ENCODE data around the gene EPHA3. TPM values are rescaled to one million over a fixed set of nuclear protein-coding genes. Genes with fewer than 3 reads are reported as not detected.

EPHA3 gene
- total RNA-seq (2014; rRNA removed; shearing (Covaris generic); ENCODE audit: low replicate concordance), result not detected in 2 replicates

DNA sequence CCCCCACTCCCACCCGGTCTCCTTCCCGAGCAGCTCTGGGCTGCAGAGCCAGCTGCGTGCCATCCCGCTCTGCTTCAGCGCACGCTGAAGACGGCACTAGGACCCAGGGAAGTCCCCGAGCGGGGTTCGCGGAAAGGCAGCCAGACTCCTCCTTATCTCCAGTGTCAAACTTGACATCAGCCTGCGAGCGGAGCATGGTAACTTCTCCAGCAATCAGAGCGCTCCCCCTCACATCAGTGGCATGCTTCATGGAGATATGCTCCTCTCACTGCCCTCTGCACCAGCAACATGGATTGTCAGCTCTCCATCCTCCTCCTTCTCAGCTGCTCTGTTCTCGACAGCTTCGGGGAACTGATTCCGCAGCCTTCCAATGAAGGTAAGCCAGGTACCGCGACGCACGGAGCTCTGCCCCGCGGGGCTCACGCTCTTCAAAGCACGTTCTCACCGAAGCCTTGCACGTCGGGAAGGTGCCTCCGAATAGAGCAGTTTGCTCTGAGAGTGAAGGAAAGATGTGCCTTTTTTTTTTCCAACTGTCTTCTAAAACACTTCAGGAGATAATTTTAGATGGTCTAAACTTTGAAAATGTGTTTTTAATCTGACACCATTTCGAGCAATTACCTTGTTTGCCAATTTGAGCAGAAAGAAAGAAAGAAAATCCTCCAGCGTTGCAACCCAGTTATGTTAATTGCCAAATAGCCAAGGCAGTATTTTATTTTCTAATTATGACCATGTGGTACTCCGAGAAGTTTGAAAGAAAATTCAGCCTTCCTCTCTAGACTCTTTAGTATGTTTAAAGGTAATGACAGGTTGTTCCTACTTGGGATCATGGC is at the start of gene EPHA3:
TSS of gene EPHA3 (plus strand) at position 161 of the 830 bp plus-strand sequence. CDS start at position 289, 128 bp downstream.
- DNase-seq (ENCODE audit: low read depth), result peak; percentile 49
- in situ Hi-C loops (cut with HindIII; ENCODE audit: low pct_unique_long_range_greater_than_20kb, low sequenced_read_pairs), result no loop called here

DNA sequence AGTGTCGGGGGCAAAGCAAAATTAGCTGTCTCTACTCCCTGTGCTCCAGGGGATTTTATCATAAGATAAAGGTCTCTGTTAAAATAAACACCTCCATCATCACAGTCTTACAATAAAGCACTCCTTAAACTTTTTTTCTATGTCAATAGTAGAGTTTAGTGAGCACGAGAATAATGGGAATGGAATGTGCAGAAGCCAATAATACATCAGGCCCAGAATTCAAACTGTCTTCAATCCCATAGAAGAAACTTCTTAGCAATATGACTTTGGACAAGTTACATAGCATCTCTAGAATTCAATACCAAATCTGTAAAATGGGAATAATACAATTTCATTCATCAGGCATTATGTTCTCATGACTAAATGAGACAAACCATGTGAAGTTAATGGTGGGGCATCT is 49.0 kb upstream of the EPHA3 start:
- DNase-seq (ENCODE audit: low read depth), result no peak
- in situ Hi-C loops (cut with HindIII; ENCODE audit: low pct_unique_long_range_greater_than_20kb, low sequenced_read_pairs), result no loop called here

DNA sequence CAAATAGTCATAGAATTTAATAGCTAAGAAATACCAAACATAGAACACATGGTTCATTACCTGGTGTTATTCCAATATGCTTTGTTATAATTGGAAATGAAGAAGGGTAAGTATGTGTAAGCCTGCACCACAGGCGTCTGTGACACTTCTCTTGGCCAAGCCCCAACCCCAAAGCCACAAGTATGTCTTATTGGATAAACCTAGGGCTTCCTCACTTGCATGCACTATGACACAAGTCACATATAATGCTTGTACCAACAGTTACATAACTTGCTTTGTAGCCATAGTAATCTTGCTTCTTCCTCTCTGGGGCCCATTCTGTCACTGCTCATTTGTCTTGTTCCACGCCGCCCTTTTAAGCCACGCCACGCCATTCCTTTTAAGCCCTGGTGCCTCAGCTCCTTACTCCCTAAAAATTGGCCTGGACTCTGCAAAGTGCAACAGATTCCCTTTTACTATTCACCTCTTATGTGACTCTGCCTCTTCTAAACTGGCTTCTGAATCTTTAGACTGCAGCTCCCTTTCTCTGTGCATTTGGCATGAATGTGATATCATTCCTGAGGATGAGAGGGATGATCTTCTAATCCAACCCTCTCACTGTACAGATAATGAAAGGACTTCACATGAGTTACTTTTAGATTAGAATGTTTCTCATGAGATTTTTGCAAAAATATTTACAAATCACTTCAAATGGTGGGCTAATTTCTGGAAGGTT is 48.1 kb upstream of the EPHA3 start:
- DNase-seq (ENCODE audit: low read depth), result no peak

DNA sequence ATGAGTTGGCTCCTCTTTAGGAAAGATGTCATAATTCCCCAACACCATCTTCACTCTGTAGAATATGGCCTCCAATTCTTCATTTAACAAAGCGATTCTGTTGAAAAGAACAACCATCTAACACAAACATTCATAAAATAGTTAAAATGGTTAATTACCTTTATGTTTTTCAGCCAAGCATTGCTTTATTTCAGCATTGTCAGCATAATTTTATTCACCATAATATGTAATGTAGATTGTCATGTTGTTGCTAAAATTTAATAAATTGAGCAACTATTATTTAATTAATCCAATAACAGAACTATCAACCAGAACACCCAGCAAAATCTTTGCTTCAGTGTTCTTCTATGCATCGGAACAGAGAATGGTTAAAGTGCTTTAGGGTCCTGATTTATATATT is 46.2 kb upstream of the EPHA3 start:
- DNase-seq (ENCODE audit: low read depth), result no peak
- in situ Hi-C loops (cut with HindIII; ENCODE audit: low pct_unique_long_range_greater_than_20kb, low sequenced_read_pairs), result no loop called here

More for the DNA sequence above, 48.1 kb upstream of the EPHA3 start:
- in situ Hi-C loops (cut with HindIII; ENCODE audit: low pct_unique_long_range_greater_than_20kb, low sequenced_read_pairs), result no loop called here

DNA sequence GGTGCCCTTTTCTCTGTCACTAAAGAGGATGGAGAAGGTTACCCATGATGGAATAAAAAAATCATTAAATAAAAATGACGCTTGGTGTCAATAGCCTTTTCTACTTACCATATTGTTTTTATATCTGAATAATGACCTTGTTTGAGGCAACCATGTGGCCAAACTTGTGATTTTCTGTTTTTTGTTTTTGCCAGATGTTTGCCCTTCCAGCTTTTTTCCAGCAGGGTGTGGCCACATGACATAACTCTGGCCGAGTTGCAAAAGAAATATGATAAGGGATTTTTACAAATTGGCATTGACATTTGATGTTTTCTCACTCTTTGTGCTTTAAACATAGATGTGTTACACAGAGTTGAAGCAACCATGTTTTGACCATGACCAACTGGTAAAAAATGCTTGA is 39.7 kb upstream of the EPHA3 start:
- DNase-seq (ENCODE audit: low read depth), result no peak
- in situ Hi-C loops (cut with HindIII; ENCODE audit: low pct_unique_long_range_greater_than_20kb, low sequenced_read_pairs), result no loop called here

DNA sequence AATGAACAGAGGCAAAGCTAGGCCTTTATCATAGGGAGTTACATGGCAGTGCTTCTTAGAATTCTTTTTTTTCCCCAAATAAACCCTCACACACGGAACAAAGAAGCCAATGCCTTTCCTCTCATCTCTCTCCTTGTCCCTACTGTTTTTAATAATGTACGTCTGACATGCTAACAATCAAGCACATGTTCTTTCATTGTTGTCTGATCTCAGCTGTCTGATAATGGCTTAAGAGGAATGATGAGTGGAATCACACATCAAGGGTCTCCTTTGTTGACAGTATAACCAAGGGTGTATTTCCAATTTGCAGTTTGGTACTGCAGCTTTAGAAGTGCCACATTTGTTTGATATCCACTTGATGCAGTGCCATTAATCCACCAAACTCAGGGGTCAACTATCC is 34.8 kb upstream of the EPHA3 start:
- DNase-seq (ENCODE audit: low read depth), result no peak
- in situ Hi-C loops (cut with HindIII; ENCODE audit: low pct_unique_long_range_greater_than_20kb, low sequenced_read_pairs), result no loop called here

DNA sequence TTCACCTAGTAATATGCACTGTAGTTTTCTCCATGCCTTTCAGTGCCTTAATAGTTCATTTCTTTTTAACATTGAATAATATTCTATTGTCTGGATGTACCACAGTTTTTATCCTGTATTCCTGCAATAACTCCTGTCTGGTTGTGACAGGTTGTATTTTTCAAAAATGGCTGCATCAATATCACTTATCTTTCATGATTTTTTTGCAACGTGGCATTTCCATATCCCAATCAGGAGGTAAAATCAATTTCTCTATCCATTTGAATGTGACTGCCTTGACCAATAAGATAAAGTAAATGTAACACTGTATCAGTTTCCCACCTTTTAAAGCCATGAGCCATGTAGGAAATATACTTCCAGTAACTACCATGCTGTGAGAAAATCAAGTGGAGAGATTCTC is 27.5 kb upstream of the EPHA3 start:
- DNase-seq (ENCODE audit: low read depth), result no peak
- in situ Hi-C loops (cut with HindIII; ENCODE audit: low pct_unique_long_range_greater_than_20kb, low sequenced_read_pairs), result no loop called here

DNA sequence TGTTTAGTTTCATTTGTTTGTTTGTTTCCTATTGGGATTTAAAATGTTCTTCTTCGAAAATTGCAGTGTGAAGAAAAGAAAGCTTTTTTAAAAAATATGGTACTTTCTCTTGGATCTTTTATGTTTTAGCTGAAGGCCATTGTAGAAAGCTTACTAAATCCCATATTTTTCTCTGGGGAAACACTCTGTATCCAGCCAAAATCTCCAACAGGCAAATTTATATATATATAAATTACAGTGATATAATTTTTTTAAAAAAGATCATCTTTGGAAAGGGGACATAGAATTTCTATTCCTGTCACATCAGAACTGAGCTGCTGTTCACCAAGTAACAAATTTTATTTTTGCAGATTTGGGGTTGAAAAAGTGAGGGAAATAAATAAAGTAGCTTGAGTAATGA is 19.6 kb upstream of the EPHA3 start:
- in situ Hi-C loops (cut with HindIII; ENCODE audit: low pct_unique_long_range_greater_than_20kb, low sequenced_read_pairs), result no loop called here
- DNase-seq (ENCODE audit: low read depth), result no peak

DNA sequence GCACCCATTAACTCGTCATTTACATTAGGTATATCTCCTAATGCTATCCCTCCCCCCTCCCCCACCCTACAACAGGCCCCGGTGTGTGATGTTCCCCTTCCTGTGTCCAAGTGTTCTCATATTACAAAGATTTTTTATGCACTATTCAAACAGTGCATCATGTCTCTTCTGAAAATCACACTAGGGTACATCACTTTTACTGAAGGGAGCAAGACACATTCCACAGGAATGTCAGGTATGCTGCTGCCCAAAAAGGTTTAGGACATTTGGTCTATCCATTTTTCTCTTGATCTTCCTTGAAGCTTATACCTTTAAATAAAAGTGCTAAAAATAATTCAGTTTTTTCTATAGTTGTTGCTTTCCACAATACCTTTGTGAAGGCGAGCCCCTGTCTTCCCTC is 9.2 kb upstream of the EPHA3 start:
- in situ Hi-C loops (cut with HindIII; ENCODE audit: low pct_unique_long_range_greater_than_20kb, low sequenced_read_pairs), result no loop called here
- DNase-seq (ENCODE audit: low read depth), result no peak

DNA sequence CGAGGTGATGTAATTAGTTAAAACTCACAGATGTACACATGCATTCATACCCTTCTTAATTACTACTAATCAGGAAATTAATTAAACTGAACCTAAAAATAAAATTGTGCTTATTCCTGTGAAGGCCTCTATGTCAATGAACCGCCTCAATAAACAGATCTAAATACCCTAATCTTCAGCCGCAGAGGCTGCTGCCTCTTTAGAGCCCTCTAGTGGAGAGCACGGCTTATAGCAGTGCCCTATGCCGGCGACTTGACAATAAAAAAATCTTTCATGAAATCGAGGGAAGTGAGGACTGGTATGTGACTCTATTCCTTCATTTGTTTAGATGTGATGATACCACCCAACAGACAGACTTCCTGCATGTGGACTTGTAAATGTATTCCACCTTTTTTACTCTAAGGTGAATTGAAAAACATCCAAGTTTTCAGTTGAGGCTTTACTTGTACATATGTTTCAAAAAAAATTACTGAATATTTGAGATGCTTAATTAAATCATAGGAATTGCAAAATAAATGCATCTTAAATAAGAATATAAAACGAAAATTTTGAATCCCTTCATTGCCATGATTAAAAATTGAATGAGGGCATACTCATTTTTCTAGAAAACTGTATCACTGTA is 8.3 kb upstream of the EPHA3 start:
- in situ Hi-C loops (cut with HindIII; ENCODE audit: low pct_unique_long_range_greater_than_20kb, low sequenced_read_pairs), result no loop called here
- DNase-seq (ENCODE audit: low read depth), result peak; percentile 39

DNA sequence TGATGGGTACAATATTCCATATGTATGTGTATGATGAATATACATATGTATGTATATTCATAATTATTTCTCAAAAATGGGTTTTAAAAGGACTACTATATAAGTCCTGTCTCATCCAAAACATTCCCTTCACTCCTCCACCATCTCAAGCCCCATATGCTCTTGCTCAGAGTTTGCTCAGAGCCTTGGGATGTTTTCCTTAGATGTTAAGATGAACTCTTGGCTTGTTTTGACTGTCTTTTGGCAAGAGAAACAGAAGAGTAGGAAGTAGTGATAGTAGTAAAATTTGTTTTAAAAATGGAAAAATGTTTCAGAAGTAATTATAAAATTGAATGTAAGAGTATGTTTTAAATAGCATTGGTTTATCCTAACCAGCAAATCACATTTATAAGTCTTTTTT is 6.2 kb upstream of the EPHA3 start:
- DNase-seq (ENCODE audit: low read depth), result no peak
- in situ Hi-C loops (cut with HindIII; ENCODE audit: low pct_unique_long_range_greater_than_20kb, low sequenced_read_pairs), result no loop called here

DNA sequence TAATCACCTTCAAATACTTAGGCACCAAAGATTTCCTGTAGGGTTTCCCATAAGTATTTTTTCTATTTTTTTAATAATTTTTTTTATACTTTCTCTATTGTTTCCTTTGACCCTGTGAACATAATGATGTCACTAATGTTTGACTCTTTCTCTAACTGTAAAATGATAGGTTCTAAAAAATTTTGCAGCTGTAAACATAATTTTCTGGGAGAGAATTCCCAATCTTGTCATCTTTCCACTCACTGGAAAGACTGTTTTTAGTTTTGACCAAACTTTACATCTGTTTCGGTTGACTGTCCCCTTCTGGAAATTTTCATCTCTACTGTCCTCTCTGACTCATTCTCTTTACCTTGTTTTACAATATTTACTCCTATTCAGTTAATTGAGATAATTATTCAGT is 5.5 kb upstream of the EPHA3 start:
- DNase-seq (ENCODE audit: low read depth), result no peak
- in situ Hi-C loops (cut with HindIII; ENCODE audit: low pct_unique_long_range_greater_than_20kb, low sequenced_read_pairs), result no loop called here

DNA sequence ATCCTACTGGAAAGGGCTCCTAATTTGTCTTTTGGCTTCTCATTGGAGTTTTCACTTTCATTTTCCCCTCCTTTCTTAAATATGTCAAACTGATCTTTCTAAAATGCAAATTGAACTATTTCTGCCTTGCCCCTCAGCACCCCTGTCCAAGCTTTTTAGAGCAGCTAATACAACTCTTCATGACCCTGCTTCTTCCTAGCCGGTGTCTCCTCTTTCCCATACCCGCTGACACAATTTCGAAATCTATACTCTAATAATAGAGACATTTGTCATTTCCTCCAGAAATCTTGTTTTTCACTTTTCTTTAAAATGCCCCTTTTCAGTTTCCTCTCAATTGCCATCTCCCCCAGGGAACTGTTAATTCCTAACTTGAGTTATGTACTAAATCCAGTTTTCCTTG is 2.9 kb upstream of the EPHA3 start:
- in situ Hi-C loops (cut with HindIII; ENCODE audit: low pct_unique_long_range_greater_than_20kb, low sequenced_read_pairs), result no loop called here
- DNase-seq (ENCODE audit: low read depth), result no peak

DNA sequence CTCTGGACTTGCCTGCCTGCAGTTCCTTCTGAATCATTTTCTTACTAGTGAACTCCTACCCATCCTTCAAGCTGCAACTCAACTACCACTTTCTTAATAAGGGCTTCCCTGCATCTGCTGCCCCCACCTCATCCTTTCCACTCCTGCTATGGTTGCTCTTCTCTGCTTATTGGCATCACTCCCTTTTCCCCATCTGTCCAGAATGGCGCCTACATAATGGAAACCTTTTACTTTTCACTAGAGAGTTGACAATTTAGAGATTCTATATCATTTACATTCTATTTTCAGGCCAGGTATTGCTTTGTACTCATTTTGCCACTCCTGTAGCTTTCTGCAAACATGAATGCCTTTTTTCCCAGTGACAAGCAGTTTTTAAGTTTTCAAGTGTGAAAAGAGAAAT is 1.9 kb upstream of the EPHA3 start:
- in situ Hi-C loops (cut with HindIII; ENCODE audit: low pct_unique_long_range_greater_than_20kb, low sequenced_read_pairs), result no loop called here
- DNase-seq (ENCODE audit: low read depth), result no peak

DNA sequence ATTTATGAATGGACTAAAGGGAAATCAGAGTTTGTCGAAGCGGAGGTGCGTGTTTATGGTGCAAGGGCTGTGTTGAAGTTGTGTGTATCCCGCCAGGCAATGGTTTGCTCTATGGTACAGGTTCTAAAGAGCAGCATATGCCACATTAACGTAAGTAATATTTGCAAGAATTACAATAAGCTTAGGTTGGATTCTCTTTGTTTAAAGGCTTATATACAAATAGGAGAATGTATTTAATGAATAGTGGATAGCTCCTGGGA is 800 bp downstream of the EPHA3 start:
- in situ Hi-C loops (cut with HindIII; ENCODE audit: low pct_unique_long_range_greater_than_20kb, low sequenced_read_pairs), result no loop called here
- no peak for DNase-seq (ENCODE audit: low read depth)

DNA sequence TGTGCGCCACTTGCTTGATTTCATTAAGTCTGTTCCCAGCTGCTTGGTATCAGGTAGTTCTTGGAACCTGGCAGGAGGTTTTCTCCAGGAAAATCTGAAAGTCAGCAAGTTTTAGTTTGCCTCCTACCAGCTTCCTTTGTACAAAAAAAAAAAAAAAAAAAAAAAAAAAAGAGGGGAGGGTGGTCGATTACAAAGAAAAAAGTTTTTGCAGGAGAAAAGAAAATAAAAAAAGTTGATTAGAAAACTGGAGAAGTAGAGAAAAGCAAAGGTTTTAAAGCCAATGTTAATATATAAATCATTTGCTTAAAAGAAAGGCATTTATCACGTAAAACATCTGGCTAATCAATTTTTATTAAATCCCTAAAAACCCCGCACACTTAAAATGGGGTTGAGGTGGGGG is 5.9 kb downstream of the EPHA3 start:
- in situ Hi-C loops (cut with HindIII; ENCODE audit: low pct_unique_long_range_greater_than_20kb, low sequenced_read_pairs), result no loop called here
- no peak for DNase-seq (ENCODE audit: low read depth)

DNA sequence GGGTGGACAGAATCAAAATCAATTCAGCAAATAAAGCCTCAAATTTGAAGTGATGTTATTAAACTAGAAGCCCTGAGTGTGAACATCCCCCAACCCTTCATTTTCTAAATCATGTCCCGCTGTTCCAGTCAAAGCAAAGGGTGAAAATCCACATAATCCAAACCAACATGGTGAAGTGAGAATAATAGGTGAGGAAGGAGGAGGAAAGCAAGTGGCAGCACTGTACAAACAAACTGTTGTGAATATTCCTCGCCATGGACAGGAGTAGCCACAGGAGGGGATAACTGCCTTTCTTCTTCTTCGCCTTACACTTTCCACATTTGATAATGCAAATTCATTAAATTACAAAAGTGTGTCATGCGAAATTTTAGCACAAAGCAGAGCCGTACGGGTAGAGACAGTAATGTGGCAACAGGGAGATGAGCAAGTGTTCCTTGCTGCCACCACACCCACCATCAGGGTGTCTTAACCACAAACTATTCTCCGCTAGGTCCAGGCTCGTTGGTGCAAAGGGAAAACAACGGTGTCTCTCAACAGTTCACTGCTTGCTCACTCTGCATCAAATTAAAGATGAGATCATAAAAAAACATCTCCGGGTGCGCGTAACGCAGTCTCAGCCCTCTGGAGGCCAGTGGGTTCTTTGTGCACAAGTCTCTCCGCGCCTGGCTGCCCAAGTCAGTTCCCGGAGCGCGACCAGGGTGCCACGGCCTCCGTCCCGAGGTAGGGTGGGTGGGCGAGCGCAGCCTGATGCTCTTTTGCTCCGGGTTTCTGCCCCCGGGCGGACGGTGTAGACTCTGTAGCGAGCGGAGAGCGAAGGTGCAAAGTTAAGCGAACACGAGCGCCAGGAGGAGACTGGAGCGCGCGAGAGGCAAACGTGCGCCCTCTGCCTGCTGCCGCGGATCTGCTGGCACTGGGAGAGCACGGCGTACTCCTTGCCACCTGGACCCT is 6.7 kb downstream of the EPHA3 start:
- in situ Hi-C loops (cut with HindIII; ENCODE audit: low pct_unique_long_range_greater_than_20kb, low sequenced_read_pairs), result no loop called here
- DNase-seq (ENCODE audit: low read depth), result peak; percentile 75

DNA sequence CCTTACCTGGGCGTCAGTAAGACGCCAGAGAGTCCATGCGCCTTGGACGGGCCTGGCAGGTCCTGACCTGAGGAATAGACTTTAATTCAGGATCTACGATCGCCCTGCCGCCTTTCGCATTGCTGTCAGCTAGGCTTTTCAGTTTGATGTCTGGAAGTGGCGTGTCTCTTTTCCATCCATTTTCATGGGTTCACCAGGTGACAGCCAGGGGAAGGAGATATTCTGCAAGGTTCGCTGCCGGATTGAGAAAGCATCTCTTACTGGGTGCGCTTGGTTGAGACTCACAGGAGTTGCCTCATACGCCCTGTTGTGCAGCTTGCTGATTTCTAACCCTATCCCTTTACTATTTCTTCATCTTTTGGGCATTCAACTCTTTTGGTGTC is 7.4 kb downstream of the EPHA3 start:
- no peak for DNase-seq (ENCODE audit: low read depth)
- in situ Hi-C loops (cut with HindIII; ENCODE audit: low pct_unique_long_range_greater_than_20kb, low sequenced_read_pairs), result no loop called here

DNA sequence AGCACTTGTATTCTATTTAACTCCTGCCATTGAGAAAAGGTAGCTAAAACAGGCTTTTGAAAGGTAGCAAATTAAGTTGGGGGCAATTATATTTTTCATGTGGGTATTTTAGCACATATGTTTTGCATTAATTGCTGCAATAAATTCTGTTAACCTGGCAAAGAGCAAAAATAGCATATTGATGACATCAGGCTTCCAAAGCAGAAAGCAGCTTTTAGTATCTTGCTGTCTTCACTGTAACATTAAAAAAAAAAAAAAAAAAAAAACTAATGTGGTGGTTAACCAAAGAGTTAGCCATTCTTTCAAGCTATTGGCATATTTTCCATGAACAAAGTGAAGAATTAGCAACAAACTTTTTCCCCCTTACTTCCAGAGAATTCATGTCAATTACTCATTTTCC is 9.1 kb downstream of the EPHA3 start:
- in situ Hi-C loops (cut with HindIII; ENCODE audit: low pct_unique_long_range_greater_than_20kb, low sequenced_read_pairs), result no loop called here
- DNase-seq (ENCODE audit: low read depth), result no peak
